ENCODE results near the gene PLXNB1.

Gene PLXNB1

GRCh38 chr3:48367201-48367600 lies 62.7 kb downstream of the PLXNB1 start:
- H4K20me1 ChIP-seq (ENCODE audit: insufficient read depth, low read length), result no peaks in the 10 kb centered on the region
- no peaks in the 10 kb centered on the region for H3F3A ChIP-seq (ENCODE audit: insufficient read depth, low read length)
- H3K4me3 ChIP-seq (ENCODE audit: low read depth, low read length, poor library complexity, severe bottlenecking), result no peak overlapping the region

GRCh38 chr3:48364840-48365239 lies 65.0 kb downstream of the PLXNB1 start:
- no peak overlapping the region for H2AFZ ChIP-seq (ENCODE audit: low read length)
- TF ChIP-seq EZH2 (IDR thresholded peaks at IDR 0.05; ENCODE audit: borderline replicate concordance, low read length) (no peak), CTCF (IDR thresholded peaks at IDR 0.05; ENCODE audit: low read length) (no peak)
- no peaks in the 10 kb centered on the region for H3K9me2 ChIP-seq (ENCODE audit: low read depth, low read length)
- H3K4me1 ChIP-seq (ENCODE audit: insufficient read depth, low read length, severe bottlenecking), result peaks cover 5% of the 10 kb centered on the region
- H3K4me3 ChIP-seq (ENCODE audit: low read depth, low read length, poor library complexity, severe bottlenecking), result no peak overlapping the region
- H3K79me2 ChIP-seq (ENCODE audit: insufficient read depth, low read length), result no peaks in the 10 kb centered on the region
- peaks cover 6% of the 10 kb centered on the region for H3K9me3 ChIP-seq (ENCODE audit: low read length)
- no peaks in the 10 kb centered on the region for H3F3A ChIP-seq (ENCODE audit: insufficient read depth, low read length)
- H3K4me2 ChIP-seq (ENCODE audit: low read length), result no peak overlapping the region
- H3K36me3 ChIP-seq (ENCODE audit: insufficient read depth, low read length), result no peaks in the 10 kb centered on the region; the same call in 1 of the 2 replicates
- H3K9ac ChIP-seq (ENCODE audit: low read length), result no peak overlapping the region
- no peak overlapping the region for H3K27ac ChIP-seq (ENCODE audit: low read depth, low read length, poor library complexity, severe bottlenecking)
- no peaks in the 10 kb centered on the region for H3K27me3 ChIP-seq (ENCODE audit: insufficient read depth, low read length)
- H4K20me1 ChIP-seq (ENCODE audit: insufficient read depth, low read length), result no peaks in the 10 kb centered on the region

More at GRCh38 chr3:48367201-48367600, 62.7 kb downstream of the PLXNB1 start:
- no peaks in the 10 kb centered on the region for H3K27me3 ChIP-seq (ENCODE audit: insufficient read depth, low read length)
- H3K9me2 ChIP-seq (ENCODE audit: low read depth, low read length), result no peaks in the 10 kb centered on the region
- H3K79me2 ChIP-seq (ENCODE audit: insufficient read depth, low read length), result no peaks in the 10 kb centered on the region
- no peak overlapping the region for H3K27ac ChIP-seq (ENCODE audit: low read depth, low read length, poor library complexity, severe bottlenecking)
- H2AFZ ChIP-seq (ENCODE audit: low read length), result no peak overlapping the region
- no peak overlapping the region for H3K9ac ChIP-seq (ENCODE audit: low read length)
- no peaks in the 10 kb centered on the region; the same call in 1 of the 2 replicates for H3K36me3 ChIP-seq (ENCODE audit: insufficient read depth, low read length)
- H3K4me2 ChIP-seq (ENCODE audit: low read length), result no peak overlapping the region
- H3K4me1 ChIP-seq (ENCODE audit: insufficient read depth, low read length, severe bottlenecking), result peaks cover 29% of the 10 kb centered on the region
- H3K9me3 ChIP-seq (ENCODE audit: low read length), result peaks cover 3% of the 10 kb centered on the region
- TF ChIP-seq EZH2 (IDR thresholded peaks at IDR 0.05; ENCODE audit: borderline replicate concordance, low read length), result no peak
- TF ChIP-seq CTCF (IDR thresholded peaks at IDR 0.05; ENCODE audit: low read length), result no peak

- no peak overlapping the region for H3K4me2 ChIP-seq (ENCODE audit: low read length)
- 0 out of 2 replicates have a peak, but pooled peaks cover 5% of the 10 kb centered on the region for H3K27me3 ChIP-seq (ENCODE audit: insufficient read depth, low read length)
- no peaks in the 10 kb centered on the region for H3K9me2 ChIP-seq (ENCODE audit: low read depth, low read length)
- TF ChIP-seq EZH2 (IDR thresholded peaks at IDR 0.05; ENCODE audit: borderline replicate concordance, low read length) (no peak), CTCF (IDR thresholded peaks at IDR 0.05; ENCODE audit: low read length) (no peak)
- no peaks in the 10 kb centered on the region for H3K79me2 ChIP-seq (ENCODE audit: insufficient read depth, low read length)
- H3K9ac ChIP-seq (ENCODE audit: low read length), result no peak overlapping the region
- H3K4me1 ChIP-seq (ENCODE audit: insufficient read depth, low read length, severe bottlenecking), result no peaks in the 10 kb centered on the region
- peaks cover 7% of the 10 kb centered on the region for H3K9me3 ChIP-seq (ENCODE audit: low read length)
- no peaks in the 10 kb centered on the region; the same call in 1 of the 2 replicates for H3K36me3 ChIP-seq (ENCODE audit: insufficient read depth, low read length)
- H3K27ac ChIP-seq (ENCODE audit: low read depth, low read length, poor library complexity, severe bottlenecking), result no peak overlapping the region
- no peak overlapping the region for H3K4me3 ChIP-seq (ENCODE audit: low read depth, low read length, poor library complexity, severe bottlenecking)
- no peak overlapping the region for H2AFZ ChIP-seq (ENCODE audit: low read length)
- no peaks in the 10 kb centered on the region for H4K20me1 ChIP-seq (ENCODE audit: insufficient read depth, low read length)
- H3F3A ChIP-seq (ENCODE audit: insufficient read depth, low read length), result no peaks in the 10 kb centered on the region
Observed at GRCh38 chr3:48361928-48362327, 68.0 kb downstream of the PLXNB1 start.
